Liver (tissue), 9 donors: Measurements from ENCODE around the gene STXBP1. TPM values are rescaled to one million over a fixed set of nuclear protein-coding genes. Genes with fewer than 3 reads are reported as not detected.

ENCODE experiments used
- DNase-seq: peaks from one replicate; pipeline ENCODE4 v3.0.0-alpha.2; 2017; ENCODE audit warnings: low spot score
- H3K27ac ChIP-seq, 2 donors: one replicate each; pipeline ENCODE4 v1.7.0; 2013; ENCODE audit warnings: inconsistent platforms in 2 of 2, low read length in 2 of 2, control low read depth in 1 of 2, low read depth in 1 of 2, mild to moderate bottlenecking in 1 of 2
- H3K27me3 ChIP-seq, 4 donors: one replicate each; pipeline versions ENCODE4 v1.6.1 to v1.7.0; 2013; ENCODE audit warnings: low read length in 3 of 4, inconsistent platforms in 1 of 4, mild to moderate bottlenecking in 1 of 4, moderate library complexity in 1 of 4; ENCODE audit not compliant: control insufficient read depth in 4 of 4, insufficient read depth in 4 of 4
- H3K36me3 ChIP-seq, 4 donors: one replicate each; pipeline versions ENCODE4 v1.6.1 to v1.7.0; 2013; ENCODE audit warnings: low read length in 3 of 4, mild to moderate bottlenecking in 3 of 4, low read depth in 1 of 4, moderate library complexity in 1 of 4; ENCODE audit not compliant: control insufficient read depth in 4 of 4, insufficient read depth in 3 of 4
- H3K4me1 ChIP-seq, 4 donors: one replicate each; pipeline versions ENCODE4 v1.6.1 to v1.7.0; 2013; ENCODE audit warnings: low read length in 3 of 4, mild to moderate bottlenecking in 3 of 4, moderate library complexity in 1 of 4; ENCODE audit not compliant: control insufficient read depth in 4 of 4, insufficient read depth in 4 of 4
- H3K4me3 ChIP-seq, 3 donors: one replicate each; pipeline versions ENCODE4 v1.6.1 to v1.7.0; 2013; ENCODE audit warnings: low read length in 3 of 3, control low read depth in 1 of 3, low read depth in 1 of 3, mild to moderate bottlenecking in 1 of 3
- H3K9ac ChIP-seq, 2 donors: one replicate each; pipeline ENCODE4 v1.7.0; 2013; ENCODE audit warnings: low read length in 2 of 2, mild to moderate bottlenecking in 2 of 2, moderate library complexity in 2 of 2, control low read depth in 1 of 2, low read depth in 1 of 2
- H3K9me3 ChIP-seq, 4 donors: one replicate each; pipeline versions ENCODE4 v1.6.1 to v1.7.0; 2013; ENCODE audit warnings: low read length in 3 of 4; ENCODE audit not compliant: control insufficient read depth in 4 of 4
- EGR1 ChIP-seq, 2 donors: IDR thresholded peaks; 2 replicates each; pipeline ENCODE4 v1.6.1; 2016 to 2018; ENCODE audit warnings: antibody characterized with exemption in 2 of 2, low read depth in 2 of 2
- FOXA1 ChIP-seq: IDR thresholded peaks from 2 replicates; pipeline ENCODE4 v1.6.1; 2016; ENCODE audit warnings: antibody characterized with exemption
- FOXA2 ChIP-seq: IDR thresholded peaks from 2 replicates; pipeline ENCODE4 v1.6.1; 2016; ENCODE audit warnings: antibody characterized with exemption
- GABPA ChIP-seq, 2 donors: IDR thresholded peaks in 1 of 2; conservative IDR thresholded peaks in 1 of 2; 2 replicates each; pipeline ENCODE4 v1.6.1; 2016; ENCODE audit warnings: antibody characterized with exemption in 2 of 2, mild to moderate bottlenecking in 1 of 2, moderate library complexity in 1 of 2
- HNF4A ChIP-seq, 2 donors: conservative IDR thresholded peaks; 2 replicates each; pipeline ENCODE4 v1.6.1; 2016; ENCODE audit warnings: antibody characterized with exemption in 2 of 2, mild to moderate bottlenecking in 2 of 2
- HNF4G ChIP-seq: IDR thresholded peaks from 2 replicates; pipeline ENCODE4 v1.6.1; 2016; ENCODE audit warnings: antibody characterized with exemption
- JUND ChIP-seq, 2 donors: IDR thresholded peaks; 2 replicates each; pipeline ENCODE4 v1.6.1; 2016; ENCODE audit warnings: antibody characterized with exemption in 2 of 2
- NR2F2 ChIP-seq: IDR thresholded peaks from 2 replicates; pipeline ENCODE4 v1.6.1; 2016; ENCODE audit warnings: antibody characterized with exemption
- RAD21 ChIP-seq, 2 donors: IDR thresholded peaks; 2 replicates each; pipeline ENCODE4 v1.6.1; 2016; ENCODE audit warnings: antibody characterized with exemption in 2 of 2, mild to moderate bottlenecking in 2 of 2
- RXRA ChIP-seq, 2 donors: IDR thresholded peaks; 2 replicates each; pipeline ENCODE4 v1.6.1; 2017 to 2018; ENCODE audit warnings: antibody characterized with exemption in 2 of 2, mild to moderate bottlenecking in 1 of 2
- SP1 ChIP-seq: IDR thresholded peaks from 2 replicates; pipeline ENCODE4 v1.6.1; 2018; ENCODE audit warnings: antibody characterized with exemption, mild to moderate bottlenecking
- TAF1 ChIP-seq: conservative IDR thresholded peaks from 2 replicates; pipeline ENCODE4 v1.6.1; 2016; ENCODE audit warnings: antibody characterized with exemption, mild to moderate bottlenecking
- YY1 ChIP-seq: IDR thresholded peaks from 2 replicates; pipeline ENCODE4 v1.6.1; 2016; ENCODE audit warnings: antibody characterized with exemption, mild to moderate bottlenecking
- WGBS: extraction: QIAGEN DNeasy Blood & Tissue Kit; methylation state at CpG from one replicate; pipeline ENCODE4 v1.1.7; 2013; 5-methylcytosine and 5-hydroxymethylcytosine counted together
- polyA plus RNA-seq, 2 donors: library from polyadenylated mRNA; stranded (reverse) in 1 of 2; unstranded in 1 of 2; fragments of 200-250 nt in 1 of 2; fragments of >200 nt in 1 of 2; fragmentation: Nextera tagmentation in 1 of 2; extraction: Ambion mirVana in 1 of 2; gene quantifications; one replicate each; pipeline versions ENCODE4 v1.2.1 to v1.2.3, GENCODE V29; 2013 to 2015
- total RNA-seq, 2 donors: library from RNA; depleted of rRNA; stranded (reverse); fragments of >200 nt; gene quantifications; one replicate each; pipeline ENCODE4 v1.2.3, GENCODE V29; 2014
- TF ChIP-seq, protein P1 (sequence below): IDR thresholded peaks from 2 replicates; pipeline ENCODE4 v1.6.1; 2016; ENCODE audit warnings: antibody characterized with exemption
- TF ChIP-seq, protein P2 (sequence below): fragments of 150-350 bp; IDR thresholded peaks from 2 replicates; pipeline ENCODE4 v1.5.1; 2017; ENCODE audit warnings: improper control_type of control experiment, low read depth, low read length; ENCODE audit not compliant: missing input control
- TF ChIP-seq, protein P3 (sequence below): IDR thresholded peaks from 2 replicates; pipeline ENCODE4 v1.6.1; 2016; ENCODE audit warnings: antibody characterized with exemption, mild to moderate bottlenecking
- TF ChIP-seq, protein P4 (sequence below): IDR thresholded peaks from 2 replicates; pipeline ENCODE4 v1.6.1; 2016; ENCODE audit warnings: antibody characterized with exemption
- donor health status: healthy.
- donor health status: healthy.
- donor health status: healthy.
- donor health status: healthy.
- donor health status: healthy.

Gene STXBP1
- total and polyA plus RNA-seq, 4 donors = 1.7 to 4.6 (median 2.3) TPM

DNA sequence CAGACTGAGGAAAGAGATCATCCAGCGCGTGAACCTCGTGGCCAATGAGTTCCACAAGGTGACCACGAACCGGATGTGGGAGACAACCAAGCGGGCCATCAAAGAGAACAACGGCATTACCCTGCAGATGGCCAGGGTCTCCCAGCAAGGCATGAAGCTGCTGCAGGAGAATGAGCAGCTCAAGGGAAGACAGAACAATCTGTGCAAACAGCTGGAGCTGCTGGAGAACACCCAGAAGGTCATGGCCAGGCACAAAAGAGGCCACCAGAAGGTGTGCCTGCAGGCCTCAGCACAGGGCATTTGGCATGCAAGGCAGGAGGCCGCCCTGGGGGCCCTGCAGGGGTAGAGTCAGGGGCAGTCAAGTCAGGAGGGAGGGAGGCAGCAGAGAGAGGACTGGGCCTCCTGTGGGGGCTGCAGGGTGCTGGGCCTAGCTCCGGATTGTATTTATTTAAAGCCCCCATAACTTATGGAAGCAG is 99.2 kb downstream of the STXBP1 start:
- Histone ChIP-seq H3K4me3 (no peak overlapping the region), H3K36me3 (no peaks in the 10 kb centered on the region), H3K27me3 (no peaks in the 10 kb centered on the region), H3K9ac (no peak overlapping the region), H3K4me1 (peaks cover 2 to 11% (median 7%) of the 10 kb centered on the region in 4 donors), H3K9me3 (no peaks in the 10 kb centered on the region), H3K27ac (no peak overlapping the region)
- no peak for DNase-seq
- WGBS = 79% methylated on average over 9 of the region's 9 CpGs
- no peak for TF ChIP-seq HNF4G
- TF ChIP-seq NR2F2 = no peak
- TF ChIP-seq HNF4A (conservative IDR thresholded peaks at IDR 0.05) = no peak
- TF ChIP-seq, protein P1, sequence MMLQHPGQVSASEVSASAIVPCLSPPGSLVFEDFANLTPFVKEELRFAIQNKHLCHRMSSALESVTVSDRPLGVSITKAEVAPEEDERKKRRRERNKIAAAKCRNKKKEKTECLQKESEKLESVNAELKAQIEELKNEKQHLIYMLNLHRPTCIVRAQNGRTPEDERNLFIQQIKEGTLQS = no peak
- no peak for TF ChIP-seq TAF1
- no peak for TF ChIP-seq JUND (IDR thresholded peaks at IDR 0.05)
- TF ChIP-seq SP1 = no peak
- TF ChIP-seq, protein P2, sequence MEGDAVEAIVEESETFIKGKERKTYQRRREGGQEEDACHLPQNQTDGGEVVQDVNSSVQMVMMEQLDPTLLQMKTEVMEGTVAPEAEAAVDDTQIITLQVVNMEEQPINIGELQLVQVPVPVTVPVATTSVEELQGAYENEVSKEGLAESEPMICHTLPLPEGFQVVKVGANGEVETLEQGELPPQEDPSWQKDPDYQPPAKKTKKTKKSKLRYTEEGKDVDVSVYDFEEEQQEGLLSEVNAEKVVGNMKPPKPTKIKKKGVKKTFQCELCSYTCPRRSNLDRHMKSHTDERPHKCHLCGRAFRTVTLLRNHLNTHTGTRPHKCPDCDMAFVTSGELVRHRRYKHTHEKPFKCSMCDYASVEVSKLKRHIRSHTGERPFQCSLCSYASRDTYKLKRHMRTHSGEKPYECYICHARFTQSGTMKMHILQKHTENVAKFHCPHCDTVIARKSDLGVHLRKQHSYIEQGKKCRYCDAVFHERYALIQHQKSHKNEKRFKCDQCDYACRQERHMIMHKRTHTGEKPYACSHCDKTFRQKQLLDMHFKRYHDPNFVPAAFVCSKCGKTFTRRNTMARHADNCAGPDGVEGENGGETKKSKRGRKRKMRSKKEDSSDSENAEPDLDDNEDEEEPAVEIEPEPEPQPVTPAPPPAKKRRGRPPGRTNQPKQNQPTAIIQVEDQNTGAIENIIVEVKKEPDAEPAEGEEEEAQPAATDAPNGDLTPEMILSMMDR = no peak
- no peak for TF ChIP-seq YY1
- TF ChIP-seq GABPA (IDR thresholded peaks at IDR 0.05 in 1 of 2, conservative IDR thresholded peaks at IDR 0.05 in 1 of 2) = no peak
- TF ChIP-seq FOXA1 = no peak
- TF ChIP-seq FOXA2 = no peak
- TF ChIP-seq RAD21 (IDR thresholded peaks at IDR 0.05) = no peak
- TF ChIP-seq RXRA (IDR thresholded peaks at IDR 0.05) = no peak
- TF ChIP-seq, protein P3, sequence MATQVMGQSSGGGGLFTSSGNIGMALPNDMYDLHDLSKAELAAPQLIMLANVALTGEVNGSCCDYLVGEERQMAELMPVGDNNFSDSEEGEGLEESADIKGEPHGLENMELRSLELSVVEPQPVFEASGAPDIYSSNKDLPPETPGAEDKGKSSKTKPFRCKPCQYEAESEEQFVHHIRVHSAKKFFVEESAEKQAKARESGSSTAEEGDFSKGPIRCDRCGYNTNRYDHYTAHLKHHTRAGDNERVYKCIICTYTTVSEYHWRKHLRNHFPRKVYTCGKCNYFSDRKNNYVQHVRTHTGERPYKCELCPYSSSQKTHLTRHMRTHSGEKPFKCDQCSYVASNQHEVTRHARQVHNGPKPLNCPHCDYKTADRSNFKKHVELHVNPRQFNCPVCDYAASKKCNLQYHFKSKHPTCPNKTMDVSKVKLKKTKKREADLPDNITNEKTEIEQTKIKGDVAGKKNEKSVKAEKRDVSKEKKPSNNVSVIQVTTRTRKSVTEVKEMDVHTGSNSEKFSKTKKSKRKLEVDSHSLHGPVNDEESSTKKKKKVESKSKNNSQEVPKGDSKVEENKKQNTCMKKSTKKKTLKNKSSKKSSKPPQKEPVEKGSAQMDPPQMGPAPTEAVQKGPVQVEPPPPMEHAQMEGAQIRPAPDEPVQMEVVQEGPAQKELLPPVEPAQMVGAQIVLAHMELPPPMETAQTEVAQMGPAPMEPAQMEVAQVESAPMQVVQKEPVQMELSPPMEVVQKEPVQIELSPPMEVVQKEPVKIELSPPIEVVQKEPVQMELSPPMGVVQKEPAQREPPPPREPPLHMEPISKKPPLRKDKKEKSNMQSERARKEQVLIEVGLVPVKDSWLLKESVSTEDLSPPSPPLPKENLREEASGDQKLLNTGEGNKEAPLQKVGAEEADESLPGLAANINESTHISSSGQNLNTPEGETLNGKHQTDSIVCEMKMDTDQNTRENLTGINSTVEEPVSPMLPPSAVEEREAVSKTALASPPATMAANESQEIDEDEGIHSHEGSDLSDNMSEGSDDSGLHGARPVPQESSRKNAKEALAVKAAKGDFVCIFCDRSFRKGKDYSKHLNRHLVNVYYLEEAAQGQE = no peak
- no peak for TF ChIP-seq EGR1 (IDR thresholded peaks at IDR 0.05; ENCODE audit: low read depth in 2 of 2)
- TF ChIP-seq, protein P4, sequence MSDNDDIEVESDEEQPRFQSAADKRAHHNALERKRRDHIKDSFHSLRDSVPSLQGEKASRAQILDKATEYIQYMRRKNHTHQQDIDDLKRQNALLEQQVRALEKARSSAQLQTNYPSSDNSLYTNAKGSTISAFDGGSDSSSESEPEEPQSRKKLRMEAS = no peak

DNA sequence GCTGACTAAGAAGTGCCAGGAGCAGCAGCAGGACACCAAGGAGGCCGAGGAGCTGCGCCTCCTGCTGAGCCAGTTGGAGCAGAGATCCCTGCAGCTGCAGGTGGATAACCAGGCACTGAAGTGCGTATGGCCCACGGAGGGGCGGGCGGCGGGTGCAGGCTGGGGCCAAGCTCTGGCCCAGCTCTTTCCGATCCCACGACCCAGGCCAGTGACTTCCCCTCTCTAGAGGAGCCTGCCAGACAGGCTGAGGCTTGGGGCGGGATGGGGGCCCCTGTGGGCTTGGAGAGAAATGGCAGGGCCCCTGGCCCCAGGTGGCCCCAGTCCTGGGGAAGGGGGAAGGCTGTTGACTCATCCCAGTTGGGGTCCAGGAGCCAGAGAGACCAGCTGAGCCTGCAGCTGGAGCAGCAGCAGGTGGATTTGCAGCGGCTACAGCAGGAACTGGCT is 99.8 kb downstream of the STXBP1 start:
- no peaks in the 10 kb centered on the region for H3K36me3 ChIP-seq
- no peak overlapping the region for H3K4me3 ChIP-seq
- DNase-seq = no peak
- no peaks in the 10 kb centered on the region for H3K27me3 ChIP-seq
- H3K4me1 ChIP-seq = peaks cover 2 to 12% (median 8%) of the 10 kb centered on the region in 4 donors
- H3K9me3 ChIP-seq = no peaks in the 10 kb centered on the region
- H3K9ac ChIP-seq = no peak overlapping the region
- 93% methylated on average over 11 of the region's 11 CpGs for WGBS
- H3K27ac ChIP-seq = no peak overlapping the region
- TF ChIP-seq EGR1 (IDR thresholded peaks at IDR 0.05; ENCODE audit: low read depth in 2 of 2) = no peak
- TF ChIP-seq, protein P3 = no peak
- no peak for TF ChIP-seq YY1
- TF ChIP-seq, protein P2 = no peak
- no peak for TF ChIP-seq GABPA (IDR thresholded peaks at IDR 0.05 in 1 of 2, conservative IDR thresholded peaks at IDR 0.05 in 1 of 2)
- TF ChIP-seq HNF4G = no peak
- TF ChIP-seq, protein P4 = no peak
- no peak for TF ChIP-seq RAD21 (IDR thresholded peaks at IDR 0.05)
- TF ChIP-seq RXRA (IDR thresholded peaks at IDR 0.05) = no peak
- no peak for TF ChIP-seq FOXA2
- TF ChIP-seq, protein P1 = no peak
- TF ChIP-seq FOXA1 = no peak
- TF ChIP-seq HNF4A (conservative IDR thresholded peaks at IDR 0.05) = no peak
- TF ChIP-seq JUND (IDR thresholded peaks at IDR 0.05) = no peak
- no peak for TF ChIP-seq NR2F2
